Stimulated activated naive CD4-positive, alpha-beta T cell (primary cell): ENCODE data around the gene STUM.
A peak's percentile ranks its signal among the peaks of the same experiment; 100 is the strongest.

ENCODE experiments used
- DNase-seq, 6 experiments: peaks; one replicate each; lab custom pipeline; 2025; lab: John Stamatoyannopoulos, UW

STUM gene

GRCh38 chr1:226640321-226641136 is 92.0 kb downstream of the STUM start:
- no peak for DNase-seq

- DNase-seq: no peak
These were observed 93.2 kb downstream of the STUM start for GRCh38 chr1:226641671-226642231.

- no peak for DNase-seq
These were observed 93.9 kb downstream of the STUM start for GRCh38 chr1:226642421-226642820.

- peak in 2 of 6 experiments; percentile 26 to 38 for DNase-seq
These were observed 94.6 kb downstream of the STUM start for GRCh38 chr1:226643177-226643576.

GRCh38 chr1:226643611-226644540 is 95.3 kb downstream of the STUM start:
- peak in 5 of 6 experiments; percentile 38 to 59 (median 49) for DNase-seq

GRCh38 chr1:226644541-226645176 is 96.1 kb downstream of the STUM start:
- no peak for DNase-seq

GRCh38 chr1:226645279-226645976 is 96.9 kb downstream of the STUM start:
- DNase-seq: no peak

GRCh38 chr1:226646026-226646869 is 97.7 kb downstream of the STUM start:
- no peak for DNase-seq

GRCh38 chr1:226646870-226647449 is 98.4 kb downstream of the STUM start:
- no peak for DNase-seq

GRCh38 chr1:226647719-226648118 is 99.2 kb downstream of the STUM start:
- DNase-seq: no peak

- no peak for DNase-seq
These were observed 99.9 kb downstream of the STUM start for GRCh38 chr1:226648421-226648820.

GRCh38 chr1:226649244-226649643 is 100.7 kb downstream of the STUM start:
- DNase-seq: no peak

GRCh38 chr1:226649780-226650179 is 101.2 kb downstream of the STUM start:
- peak in 5 of 6 experiments; percentile 28 to 61 (median 37) for DNase-seq

- no peak for DNase-seq
These were observed 101.8 kb downstream of the STUM start for GRCh38 chr1:226650236-226650841.

GRCh38 chr1:226651041-226651731 is 102.6 kb downstream of the STUM start:
- DNase-seq: no peak

- DNase-seq: no peak
These were observed 103.2 kb downstream of the STUM start for GRCh38 chr1:226651732-226652105.

GRCh38 chr1:226652613-226653012 is 104.0 kb downstream of the STUM start:
- no peak for DNase-seq

GRCh38 chr1:226653311-226653921 is 104.9 kb downstream of the STUM start:
- DNase-seq: peak; percentile 44 to 77 (median 70)
